ENCODE results near the gene STX10. TPM values are rescaled to one million over a fixed set of nuclear protein-coding genes. Genes with fewer than 3 reads are reported as not detected.
"Not testable (repeated sequence)": the region's sequence is repeated elsewhere in the genome, so short reads cannot be mapped to it uniquely, and the experiment has no call there.

Gene STX10
- total RNA-seq, result 46.4 and 56.0 TPM in 2 replicates

GRCh38 chr19:13150187-13150930 is at the start of gene STX10, which contains the start of gene IER2:
Gene STX10 (minus strand): TSS chr19:13150375. CDS start chr19:13150173, 202 bp downstream.
Gene IER2 (plus strand): TSS chr19:13150411. CDS start chr19:13153187, 2,776 bp downstream.
- DNase-seq (ENCODE audit: low read depth in 2 of 2), result peak; percentile 98 to 99

DNA sequence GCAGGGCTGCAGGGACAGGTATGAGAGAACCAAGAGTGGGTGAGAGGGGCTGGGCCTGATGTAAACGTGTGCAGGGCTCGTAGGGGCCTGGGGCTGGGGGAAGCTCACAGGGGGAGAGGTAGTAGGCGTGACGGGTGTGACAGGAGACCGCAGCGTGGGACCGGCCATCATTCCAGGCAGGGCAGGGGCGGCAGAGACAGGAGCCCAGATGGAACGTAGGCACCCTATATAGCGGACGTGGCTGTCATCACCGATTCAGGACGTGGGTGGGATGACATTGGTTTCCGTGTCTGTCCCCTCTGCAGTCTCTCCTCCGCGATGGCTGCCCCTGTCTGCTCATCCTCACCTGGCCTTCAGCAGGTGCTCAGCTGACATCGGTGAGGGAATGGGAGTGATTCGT is 48.5 kb upstream of the STX10 start:
- DNase-seq (ENCODE audit: low read depth in 2 of 2), result no peak

GRCh38 chr19:13195678-13196077 is 45.5 kb upstream of the STX10 start:
- DNase-seq (ENCODE audit: low read depth in 2 of 2), result no peak

DNA sequence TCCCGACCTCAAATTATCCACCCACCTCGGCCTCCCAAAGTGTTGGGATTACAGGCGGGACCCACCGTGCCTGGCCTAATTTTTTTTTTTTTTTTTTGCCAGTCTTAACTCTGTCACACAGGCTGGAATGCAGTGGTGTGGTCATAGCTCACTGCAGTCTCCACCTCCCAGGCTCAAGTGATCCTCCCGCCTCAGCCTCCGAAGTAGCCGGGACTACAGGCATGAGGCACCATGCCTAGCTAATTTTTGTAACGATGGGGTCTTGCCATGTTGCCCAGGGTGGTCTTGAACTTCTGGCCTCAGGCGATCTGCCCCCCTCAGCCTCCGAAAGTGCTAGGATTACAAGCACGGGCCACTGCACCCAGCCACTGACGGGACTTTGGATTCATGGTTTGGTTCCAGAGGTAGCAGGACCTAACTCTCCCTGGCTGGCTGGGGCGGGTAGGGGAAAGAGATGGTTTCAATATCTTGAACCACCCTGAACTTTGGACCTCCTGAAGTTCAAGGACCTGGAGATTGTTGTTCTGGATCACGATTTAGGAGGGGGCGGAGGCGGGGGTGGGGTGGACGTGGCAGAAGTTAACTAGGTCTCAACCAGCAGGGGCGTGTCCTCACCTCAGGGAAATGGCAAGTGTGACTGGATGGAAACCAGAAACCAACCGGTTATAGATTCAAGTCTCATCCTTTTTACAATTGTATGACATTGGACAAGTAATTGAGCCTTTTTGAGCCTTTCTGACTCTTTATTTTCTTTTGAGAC is 40.8 kb upstream of the STX10 start:
- DNase-seq (ENCODE audit: low read depth in 2 of 2), result no peak

GRCh38 chr19:13189600-13189999 is 39.4 kb upstream of the STX10 start:
- no peak for DNase-seq (ENCODE audit: low read depth in 2 of 2)

GRCh38 chr19:13187419-13187818 is 37.2 kb upstream of the STX10 start:
- no peak for DNase-seq (ENCODE audit: low read depth in 2 of 2)

GRCh38 chr19:13186688-13187087 is 36.5 kb upstream of the STX10 start:
- not testable (repeated sequence) for DNase-seq (ENCODE audit: low read depth in 2 of 2)

DNA sequence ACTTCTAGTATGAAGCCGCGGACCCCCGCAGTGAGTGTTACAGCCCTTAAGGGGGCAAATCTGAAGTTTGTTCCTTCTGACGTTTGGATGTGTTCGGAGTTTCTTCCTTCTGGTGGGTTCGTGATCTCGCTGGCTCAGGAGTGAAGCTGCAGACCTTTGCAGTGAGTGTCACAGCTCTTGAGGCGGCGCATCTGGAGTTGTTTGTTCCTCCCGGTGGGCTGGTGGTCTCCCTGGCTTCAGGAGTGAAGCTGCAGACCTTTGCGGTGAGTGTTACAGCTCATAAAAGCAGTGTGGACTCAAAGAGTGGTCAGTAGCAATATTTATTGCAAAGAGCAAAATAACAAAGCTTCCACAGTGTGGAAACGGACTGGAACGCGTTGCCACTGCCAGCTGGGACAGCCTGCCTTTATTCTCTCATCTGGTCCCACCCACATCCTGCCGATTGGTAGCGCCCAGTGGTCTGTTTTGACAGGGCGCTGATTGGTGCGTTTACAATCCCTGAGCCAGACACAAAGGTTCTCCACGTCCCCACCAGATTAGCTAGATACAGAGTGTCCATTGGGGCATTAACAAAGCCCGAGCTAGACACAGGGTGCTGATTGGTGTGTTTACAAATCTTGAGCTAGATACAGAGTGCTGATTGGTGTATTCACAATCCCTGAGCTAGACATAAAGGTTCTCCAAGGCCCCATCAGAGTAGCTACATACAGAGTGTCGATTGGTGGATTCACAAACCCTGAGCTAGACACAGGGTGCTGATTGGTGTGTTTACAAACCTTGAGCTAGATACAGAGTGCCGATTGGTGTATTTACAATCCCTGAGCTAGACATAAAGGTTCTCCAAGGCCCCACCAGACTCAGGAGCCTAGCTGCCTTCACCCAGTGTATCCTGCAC is 35.8 kb upstream of the STX10 start:
- peak in 1 of 2 donors; percentile 15 for DNase-seq (ENCODE audit: low read depth in 2 of 2)

DNA sequence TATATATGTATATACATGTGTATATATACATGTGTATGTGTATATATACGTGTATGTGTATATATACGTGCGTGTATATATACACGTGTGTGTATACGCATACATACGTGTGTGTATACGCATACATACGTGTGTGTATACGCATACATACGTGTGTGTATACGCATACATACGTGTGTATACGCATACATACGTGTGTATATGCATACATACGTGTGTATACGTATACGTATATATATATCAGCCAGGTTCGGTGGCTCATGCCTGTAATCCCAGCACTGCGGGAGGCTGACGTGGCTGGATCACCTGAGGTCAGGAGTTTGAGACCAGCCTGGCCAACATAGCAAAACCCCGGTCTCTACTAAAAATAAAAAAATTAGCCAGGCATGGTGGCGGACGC is 34.8 kb upstream of the STX10 start:
- not testable (repeated sequence) for DNase-seq (ENCODE audit: low read depth in 2 of 2)

DNA sequence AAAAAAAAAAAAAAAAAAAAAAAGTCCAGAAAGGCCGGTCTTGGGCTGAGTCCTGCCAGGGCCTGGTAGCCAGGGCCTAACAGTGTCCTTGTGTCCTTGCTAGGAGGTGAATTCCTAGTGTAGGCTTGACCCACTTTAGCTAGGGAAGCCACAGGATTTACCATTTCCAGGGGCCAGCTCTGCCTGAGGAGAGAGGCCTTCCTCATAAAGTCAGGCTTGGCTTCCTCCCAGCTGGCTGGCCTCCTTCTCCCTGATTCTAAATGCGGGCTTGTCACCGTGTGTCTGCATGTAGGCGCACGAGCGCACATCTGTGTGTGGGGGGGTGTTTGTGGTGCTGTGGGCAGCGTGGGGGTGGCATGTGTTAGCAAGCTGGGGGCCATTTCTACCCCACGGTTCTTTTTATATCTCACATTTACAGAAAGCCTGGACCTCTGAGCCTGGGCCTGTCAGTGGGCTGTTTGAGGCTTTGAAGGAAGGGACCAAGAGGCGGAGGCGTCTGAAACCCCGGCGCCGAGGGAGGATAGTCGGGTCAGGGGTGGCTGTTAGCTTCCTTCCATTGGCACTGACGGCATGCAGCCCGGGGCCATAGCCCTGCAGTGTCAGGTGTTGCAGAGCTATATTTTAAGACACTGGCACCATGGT is 31.7 kb upstream of the STX10 start:
- DNase-seq (ENCODE audit: low read depth in 2 of 2), result peak; percentile 33 to 55

DNA sequence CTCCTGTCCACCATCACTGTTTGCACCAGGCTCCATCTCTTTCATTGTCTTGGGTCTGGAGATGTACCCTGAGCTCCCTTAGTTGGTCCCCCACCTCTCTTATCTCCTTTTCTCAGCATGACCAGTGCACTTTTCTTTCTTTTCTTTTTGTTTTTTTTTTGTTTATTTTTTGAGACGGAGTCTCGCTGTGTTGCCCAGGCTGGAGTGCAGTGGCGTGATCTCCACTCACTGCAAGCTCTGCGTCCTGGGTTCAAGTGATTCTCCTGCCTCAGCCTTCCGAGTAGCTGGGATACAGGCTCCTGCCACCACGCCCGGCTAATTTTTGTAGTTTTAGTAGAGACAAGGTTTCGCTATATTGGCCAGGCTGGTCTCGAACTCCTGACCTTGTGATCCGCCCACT is 28.1 kb upstream of the STX10 start:
- not testable (repeated sequence) for DNase-seq (ENCODE audit: low read depth in 2 of 2)

DNA sequence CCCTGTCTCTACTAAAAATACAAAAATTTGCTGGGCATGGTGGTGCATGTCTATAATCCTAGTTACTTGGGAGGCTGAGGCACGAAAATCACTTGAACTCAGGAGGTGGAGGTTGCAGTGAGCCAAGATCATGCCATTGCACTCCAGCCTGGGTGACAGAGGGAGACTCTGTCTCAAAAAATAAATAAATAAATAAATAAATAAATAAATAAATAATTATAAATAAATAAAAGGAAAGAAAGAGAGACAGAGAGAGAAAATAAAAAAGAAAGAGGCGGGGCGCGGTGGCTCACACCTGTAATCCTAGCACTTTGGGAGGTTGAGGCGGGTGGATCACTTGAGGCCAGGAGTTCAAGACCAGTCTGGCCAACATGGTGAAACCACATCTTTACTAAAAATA is 27.4 kb upstream of the STX10 start:
- DNase-seq (ENCODE audit: low read depth in 2 of 2), result not testable (repeated sequence)

DNA sequence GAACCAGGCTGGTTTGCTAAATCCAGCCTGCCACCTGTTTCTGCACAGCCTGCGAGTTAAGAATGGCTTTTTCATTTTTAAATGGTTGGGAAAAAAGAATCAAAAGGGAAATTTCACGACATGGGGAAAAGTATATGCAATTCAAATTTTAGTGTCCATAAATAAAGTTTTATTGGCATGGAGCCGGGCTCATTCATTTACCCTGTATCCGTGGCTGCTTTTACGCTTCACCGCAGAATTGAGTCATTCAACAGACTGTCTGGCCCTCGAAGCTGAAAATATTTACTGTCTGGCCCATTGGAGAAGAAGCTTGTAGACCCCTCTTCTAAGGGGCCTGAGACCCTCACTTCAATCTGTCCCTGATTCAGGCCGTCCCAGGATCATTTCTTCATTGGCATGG is 26.2 kb upstream of the STX10 start:
- no peak for DNase-seq (ENCODE audit: low read depth in 2 of 2)

GRCh38 chr19:13173139-13173737 is 23.1 kb upstream of the STX10 start:
- DNase-seq (ENCODE audit: low read depth in 2 of 2), result no peak

- peak; percentile 65 to 81 for DNase-seq (ENCODE audit: low read depth in 2 of 2)
Measured at GRCh38 chr19:13172346-13173138, 22.4 kb upstream of the STX10 start.

GRCh38 chr19:13171146-13171545 is 21.0 kb upstream of the STX10 start:
- no peak for DNase-seq (ENCODE audit: low read depth in 2 of 2)

- peak in 1 of 2 donors; percentile 63 for DNase-seq (ENCODE audit: low read depth in 2 of 2)
Measured at GRCh38 chr19:13169769-13170168, 19.6 kb upstream of the STX10 start.

DNA sequence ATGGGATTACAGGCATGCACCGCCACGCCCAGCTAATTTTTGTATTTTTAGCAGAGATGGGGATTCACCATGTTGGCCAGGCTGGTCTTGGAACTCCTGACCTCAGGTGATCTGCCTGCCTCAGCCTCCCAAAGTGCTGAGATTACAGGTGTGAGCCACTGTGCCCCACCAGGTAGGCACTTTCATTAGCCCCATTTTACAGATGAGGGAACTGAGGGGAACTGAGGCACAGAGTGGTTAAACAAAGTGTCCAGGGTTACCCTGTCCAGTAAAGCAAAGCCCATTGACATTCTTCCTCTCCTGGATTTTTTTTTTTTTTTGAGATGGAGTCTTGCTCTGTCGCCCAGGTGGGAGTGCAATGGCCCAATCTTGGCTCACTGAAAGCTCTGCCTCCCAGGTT is 16.0 kb upstream of the STX10 start:
- not testable (repeated sequence) for DNase-seq (ENCODE audit: low read depth in 2 of 2)

GRCh38 chr19:13165162-13165997 is 15.2 kb upstream of the STX10 start:
- peak in 1 of 2 donors; percentile 33 for DNase-seq (ENCODE audit: low read depth in 2 of 2)

Measured in lung microvascular endothelial cell (primary cell).